Smooth muscle cell (in vitro differentiated cells): ENCODE measurements around the gene ACIN1. TPM values are rescaled to one million over a fixed set of nuclear protein-coding genes. Genes with fewer than 3 reads are reported as not detected.

Experiments
- DNase-seq: peaks from one replicate; lab custom pipeline; 2025; ENCODE audit not compliant: unreplicated experiment; lab: John Stamatoyannopoulos, UW
- H2AFZ ChIP-seq: fragments of 200-600 bp; sonication (generic); 2 replicates; pipeline ENCODE4 v1.6.0; 2016; ENCODE audit warnings: antibody characterized with exemption, low read depth, mild to moderate bottlenecking
- H3F3A ChIP-seq: fragments of 200-600 bp; sonication (generic); 2 replicates; pipeline ENCODE4 v1.6.0; 2017; ENCODE audit warnings: antibody characterized with exemption, low read depth
- H3K27ac ChIP-seq: fragments of 200-600 bp; sonication (generic); 2 replicates; pipeline ENCODE4 v1.5.1; 2016; ENCODE audit warnings: low read depth, mild to moderate bottlenecking
- H3K27me3 ChIP-seq: fragments of 200-600 bp; sonication (generic); 2 replicates; pipeline ENCODE4 v1.6.1; 2016; ENCODE audit warnings: low read depth, mild to moderate bottlenecking
- H3K36me3 ChIP-seq: fragments of 200-600 bp; sonication (generic); 2 replicates; pipeline ENCODE4 v1.5.1; 2016; ENCODE audit warnings: low read depth
- H3K4me1 ChIP-seq: fragments of 200-600 bp; sonication (generic); 2 replicates; pipeline ENCODE4 v1.5.1; 2016; ENCODE audit warnings: low read depth
- H3K4me2 ChIP-seq: fragments of 200-600 bp; sonication (generic); 2 replicates; pipeline ENCODE4 v1.6.0; 2016; ENCODE audit warnings: mild to moderate bottlenecking
- H3K4me3 ChIP-seq: fragments of 200-600 bp; sonication (generic); 2 replicates; pipeline ENCODE4 v1.5.1; 2016; ENCODE audit warnings: mild to moderate bottlenecking
- H3K79me2 ChIP-seq: fragments of 200-600 bp; sonication (generic); 2 replicates; pipeline ENCODE4 v1.6.0; 2016; ENCODE audit warnings: low read depth, mild to moderate bottlenecking
- H3K9ac ChIP-seq: fragments of 200-600 bp; sonication (generic); 2 replicates; pipeline ENCODE4 v1.6.0; 2016; ENCODE audit warnings: low read depth
- H3K9me3 ChIP-seq: fragments of 200-600 bp; sonication (generic); replicated peaks from 2 replicates; pipeline ENCODE4 v1.5.1; 2016; ENCODE audit warnings: low read depth
- H4K20me1 ChIP-seq: fragments of 200-600 bp; sonication (generic); 2 replicates; pipeline ENCODE4 v1.6.0; 2016; ENCODE audit warnings: low read depth
- WGBS: methylation state at CpG from one replicate; pipeline ENCODE4 v1.1.7; 2016; ENCODE audit warnings: low lambda C conversion rate; 5-methylcytosine and 5-hydroxymethylcytosine counted together
- polyA plus RNA-seq: library from polyadenylated mRNA; unstranded; fragments of >200 nt; fragmentation: Nextera tagmentation; extraction: Ambion mirVana; gene quantifications from 2 replicates; pipeline ENCODE4 v1.2.1, GENCODE V29; 2016
- total RNA-seq: library from RNA; depleted of rRNA; stranded (reverse); fragments of >200 nt; gene quantifications from 2 replicates; pipeline ENCODE4 v1.2.3, GENCODE V29; 2014
- TF ChIP-seq, protein P1 (sequence below): fragments of 200-600 bp; sonication (generic); IDR thresholded peaks from 2 replicates; pipeline ENCODE4 v1.5.1; 2017; ENCODE audit warnings: borderline replicate concordance, mild to moderate bottlenecking, antibody characterized with exemption; ENCODE audit not compliant: insufficient read depth, poor library complexity, severe bottlenecking

ACIN1 gene
- total and polyA plus RNA-seq, 2 experiments from 2014 or later, result 33.7 to 64.5 TPM

DNA sequence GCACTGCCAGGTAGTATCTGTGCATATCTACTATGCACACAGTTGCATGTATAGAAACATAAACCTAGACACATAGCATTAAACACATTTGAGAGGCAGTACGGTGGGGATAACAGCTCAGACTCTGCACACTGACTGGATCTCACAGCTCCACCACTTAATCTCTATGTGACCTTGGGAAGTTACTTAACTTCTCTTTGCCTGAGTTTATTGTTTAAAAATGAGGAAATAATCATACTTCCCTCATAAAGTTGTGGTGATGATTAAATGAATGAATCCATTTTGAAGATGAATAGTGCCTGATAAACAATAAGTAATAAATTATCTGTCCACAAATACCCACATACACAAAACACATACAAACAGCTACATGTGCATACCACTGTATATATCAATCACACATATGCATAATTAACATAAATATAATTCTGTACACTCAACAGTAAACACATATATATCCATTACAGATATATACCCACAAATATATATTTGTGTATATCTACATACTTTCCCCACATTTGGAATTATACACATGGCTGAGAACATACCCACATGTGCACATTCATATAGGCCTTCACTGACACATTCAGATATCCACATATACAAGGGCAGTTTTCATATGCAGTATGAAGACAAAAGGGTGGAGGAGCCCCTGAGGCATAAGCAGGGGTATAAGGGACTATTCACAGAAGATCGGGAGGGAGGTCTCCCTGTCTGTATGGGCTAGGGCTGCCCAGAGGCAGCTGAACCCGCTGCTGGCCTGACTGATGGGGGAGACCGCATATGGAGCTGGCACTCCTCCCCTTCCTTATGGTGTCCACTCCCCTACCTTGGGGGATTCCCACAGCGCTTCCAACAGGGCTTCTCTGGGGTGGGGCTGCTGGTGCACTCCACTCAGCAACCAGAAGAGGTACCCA is 43.5 kb downstream of the ACIN1 start:
- WGBS, result 95% methylated on average over 5 of the region's 5 CpGs
- Histone ChIP-seq H3K4me3 (no peak overlapping the region), H3K27me3 (no peaks in the 10 kb centered on the region), H3K4me2 (no peak overlapping the region), H3K4me1 (peaks cover under 1% of the 10 kb centered on the region), H4K20me1 (no peaks in the 10 kb centered on the region), H3K9me3 (no peaks in the 10 kb centered on the region), H3F3A (no peaks in the 10 kb centered on the region), H3K27ac (no peak overlapping the region), H2AFZ (no peak overlapping the region), H3K9ac (no peak overlapping the region), H3K79me2 (no peaks in the 10 kb centered on the region), H3K36me3 (no peaks in the 10 kb centered on the region)
- TF ChIP-seq, protein P1, sequence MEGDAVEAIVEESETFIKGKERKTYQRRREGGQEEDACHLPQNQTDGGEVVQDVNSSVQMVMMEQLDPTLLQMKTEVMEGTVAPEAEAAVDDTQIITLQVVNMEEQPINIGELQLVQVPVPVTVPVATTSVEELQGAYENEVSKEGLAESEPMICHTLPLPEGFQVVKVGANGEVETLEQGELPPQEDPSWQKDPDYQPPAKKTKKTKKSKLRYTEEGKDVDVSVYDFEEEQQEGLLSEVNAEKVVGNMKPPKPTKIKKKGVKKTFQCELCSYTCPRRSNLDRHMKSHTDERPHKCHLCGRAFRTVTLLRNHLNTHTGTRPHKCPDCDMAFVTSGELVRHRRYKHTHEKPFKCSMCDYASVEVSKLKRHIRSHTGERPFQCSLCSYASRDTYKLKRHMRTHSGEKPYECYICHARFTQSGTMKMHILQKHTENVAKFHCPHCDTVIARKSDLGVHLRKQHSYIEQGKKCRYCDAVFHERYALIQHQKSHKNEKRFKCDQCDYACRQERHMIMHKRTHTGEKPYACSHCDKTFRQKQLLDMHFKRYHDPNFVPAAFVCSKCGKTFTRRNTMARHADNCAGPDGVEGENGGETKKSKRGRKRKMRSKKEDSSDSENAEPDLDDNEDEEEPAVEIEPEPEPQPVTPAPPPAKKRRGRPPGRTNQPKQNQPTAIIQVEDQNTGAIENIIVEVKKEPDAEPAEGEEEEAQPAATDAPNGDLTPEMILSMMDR, result no peak
- DNase-seq, result no peak

DNA sequence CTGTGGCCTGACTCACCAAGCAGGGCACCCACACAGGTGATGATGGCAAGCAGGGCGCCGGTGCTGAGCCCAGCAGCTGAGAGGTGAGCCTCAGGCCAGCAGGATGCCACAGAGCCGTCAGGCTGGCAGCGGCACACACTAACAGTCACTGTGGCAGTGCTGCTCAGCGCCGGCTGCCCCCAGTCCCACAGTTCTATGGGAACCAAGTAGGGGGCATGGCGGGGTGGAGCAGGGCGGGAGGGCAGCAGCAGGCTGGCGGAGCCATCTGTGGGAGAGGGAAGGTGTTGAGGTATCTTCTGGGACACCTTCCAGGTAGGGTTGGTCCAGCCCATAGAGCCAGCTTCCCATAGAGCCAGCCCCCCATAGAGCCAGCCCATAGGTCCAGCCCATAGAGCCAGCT is 45.9 kb downstream of the ACIN1 start:
- TF ChIP-seq, protein P1, result no peak
- Histone ChIP-seq H3K9ac (no peak overlapping the region), H3K4me1 (no peaks in the 10 kb centered on the region), H3K27ac (no peak overlapping the region), H3K4me3 (no peak overlapping the region), H3K36me3 (no peaks in the 10 kb centered on the region), H3K9me3 (no peaks in the 10 kb centered on the region), H3F3A (no peaks in the 10 kb centered on the region), H3K4me2 (no peak overlapping the region), H3K79me2 (no peaks in the 10 kb centered on the region), H3K27me3 (no peaks in the 10 kb centered on the region), H4K20me1 (no peaks in the 10 kb centered on the region), H2AFZ (no peak overlapping the region)
- no peak for DNase-seq
- WGBS, result 100% methylated on average over 9 of the region's 9 CpGs

DNA sequence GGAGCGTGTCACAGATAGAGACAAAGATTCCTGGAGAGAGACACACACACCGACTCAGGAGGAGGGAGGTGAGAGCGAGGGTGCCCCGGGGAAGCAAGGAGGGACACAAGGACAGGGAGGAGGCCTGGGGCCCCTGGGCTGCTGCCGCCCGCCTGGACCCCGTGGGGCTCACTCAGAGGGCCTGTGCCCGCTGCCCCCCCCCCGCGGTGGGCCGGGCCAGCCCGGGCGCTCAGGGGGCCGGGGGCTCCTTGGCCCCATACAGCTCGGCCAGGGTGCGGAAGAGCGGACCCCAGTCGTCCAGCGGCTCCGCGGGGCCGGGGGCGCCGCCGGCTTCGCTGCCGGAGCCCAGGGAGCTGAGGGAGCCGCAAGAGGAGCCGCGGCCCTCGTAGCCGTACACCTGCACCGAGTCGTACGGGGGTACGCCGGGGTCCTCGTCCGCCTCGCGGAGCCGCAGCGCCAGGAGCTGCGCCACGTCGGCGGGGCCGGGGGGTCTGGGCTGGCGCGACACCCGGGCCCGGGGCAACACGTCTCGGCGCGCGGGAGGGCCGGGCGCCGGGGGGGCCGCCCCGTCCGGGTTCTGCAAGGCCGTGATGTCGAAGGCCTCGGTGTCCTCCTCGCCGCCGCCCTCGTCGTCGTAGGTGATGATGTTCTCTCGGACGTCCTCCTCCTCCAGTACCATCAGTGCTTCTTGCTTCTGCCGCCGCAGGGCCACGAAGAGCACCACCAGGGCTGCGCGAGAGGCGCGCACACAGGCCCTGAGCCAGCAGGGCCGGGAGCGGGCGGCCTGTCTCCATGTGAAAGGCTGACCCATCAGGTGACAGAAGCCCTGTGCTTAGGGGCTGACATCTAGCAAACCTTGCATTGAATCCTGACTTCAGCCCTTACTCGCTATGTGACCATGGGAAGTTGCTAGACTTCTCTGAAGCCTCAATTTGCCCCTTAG is 46.9 kb downstream of the ACIN1 start:
- no peak overlapping the region for H3K4me3 ChIP-seq
- no peak overlapping the region for H3K27ac ChIP-seq
- H3F3A ChIP-seq, result no peaks in the 10 kb centered on the region
- H3K9me3 ChIP-seq, result no peaks in the 10 kb centered on the region
- H3K4me1 ChIP-seq, result no peaks in the 10 kb centered on the region
- no peaks in the 10 kb centered on the region for H4K20me1 ChIP-seq
- H3K4me2 ChIP-seq, result no peak overlapping the region
- TF ChIP-seq, protein P1, result no peak
- H3K79me2 ChIP-seq, result no peaks in the 10 kb centered on the region
- no peak overlapping the region for H3K9ac ChIP-seq
- no peaks in the 10 kb centered on the region for H3K27me3 ChIP-seq
- DNase-seq, result no peak
- WGBS, result 98% methylated on average over 43 of the region's 85 CpGs
- no peak overlapping the region for H2AFZ ChIP-seq
- no peaks in the 10 kb centered on the region for H3K36me3 ChIP-seq
